Mucosa of rectum (tissue), 2 donors: ENCODE measurements around the gene SLC14A1.

Source experiments
- H3K27ac ChIP-seq, 2 donors: one replicate each; pipeline ENCODE4 v1.7.0; 2013; ENCODE audit warnings: inconsistent platforms in 2 of 2, low read depth in 2 of 2, low read length in 2 of 2
- H3K27me3 ChIP-seq, 2 donors: one replicate each; pipeline ENCODE4 v1.7.0; 2013; ENCODE audit warnings: low read length in 2 of 2; ENCODE audit not compliant: control insufficient read depth in 2 of 2, insufficient read depth in 2 of 2
- H3K36me3 ChIP-seq, 2 donors: one replicate each; pipeline ENCODE4 v1.7.0; 2013; ENCODE audit warnings: low read length in 2 of 2; ENCODE audit not compliant: control insufficient read depth in 2 of 2, insufficient read depth in 2 of 2
- H3K4me1 ChIP-seq, 2 donors: one replicate each; pipeline ENCODE4 v1.7.0; 2013; ENCODE audit warnings: low read length in 2 of 2, mild to moderate bottlenecking in 1 of 2; ENCODE audit not compliant: control insufficient read depth in 2 of 2, insufficient read depth in 2 of 2
- H3K4me3 ChIP-seq, 2 donors: one replicate each; pipeline ENCODE4 v1.7.0; 2013; ENCODE audit warnings: low read length in 2 of 2
- H3K9ac ChIP-seq, 2 donors: one replicate each; pipeline ENCODE4 v1.7.0; 2013; ENCODE audit warnings: low read length in 2 of 2, low read depth in 1 of 2, mild to moderate bottlenecking in 1 of 2
- H3K9me3 ChIP-seq, 2 donors: one replicate each; pipeline ENCODE4 v1.7.0; 2013; ENCODE audit warnings: low read length in 2 of 2; ENCODE audit not compliant: control insufficient read depth in 2 of 2
- donor health status: healthy.
- donor health status: Normal muscosa, but diverticular disease.

The SLC14A1 gene

GRCh38 chr18:45734505-45734904 lies 10.5 kb downstream of the SLC14A1 start:
- H3K4me1 ChIP-seq: no peaks in the 10 kb centered on the region
- H3K9ac ChIP-seq: no peak overlapping the region
- H3K36me3 ChIP-seq: no peaks in the 10 kb centered on the region
- H3K4me3 ChIP-seq: no peak overlapping the region
- H3K9me3 ChIP-seq: no peaks in the 10 kb centered on the region
- H3K27ac ChIP-seq: no peak overlapping the region
- no peaks in the 10 kb centered on the region for H3K27me3 ChIP-seq

- no peak overlapping the region for H3K27ac ChIP-seq
- no peaks in the 10 kb centered on the region for H3K27me3 ChIP-seq
- no peak overlapping the region for H3K4me3 ChIP-seq
- no peaks in the 10 kb centered on the region for H3K4me1 ChIP-seq
- H3K9ac ChIP-seq: no peak overlapping the region
- H3K9me3 ChIP-seq: no peaks in the 10 kb centered on the region
- H3K36me3 ChIP-seq: no peaks in the 10 kb centered on the region
These were observed 11.0 kb downstream of the SLC14A1 start for GRCh38 chr18:45734944-45735343.

GRCh38 chr18:45738660-45739059 lies 14.7 kb downstream of the SLC14A1 start:
- H3K36me3 ChIP-seq: no peaks in the 10 kb centered on the region
- no peaks in the 10 kb centered on the region for H3K27me3 ChIP-seq
- H3K4me3 ChIP-seq: no peak overlapping the region
- no peak overlapping the region for H3K27ac ChIP-seq
- no peaks in the 10 kb centered on the region for H3K9me3 ChIP-seq
- no peak overlapping the region for H3K9ac ChIP-seq
- no peaks in the 10 kb centered on the region for H3K4me1 ChIP-seq

GRCh38 chr18:45739268-45739667 lies 15.3 kb downstream of the SLC14A1 start:
- no peak overlapping the region for H3K9ac ChIP-seq
- H3K27ac ChIP-seq: no peak overlapping the region
- H3K4me1 ChIP-seq: no peaks in the 10 kb centered on the region
- H3K36me3 ChIP-seq: no peaks in the 10 kb centered on the region
- no peak overlapping the region for H3K4me3 ChIP-seq
- no peaks in the 10 kb centered on the region for H3K27me3 ChIP-seq
- H3K9me3 ChIP-seq: no peaks in the 10 kb centered on the region

- no peak overlapping the region for H3K4me3 ChIP-seq
- H3K27me3 ChIP-seq: no peaks in the 10 kb centered on the region
- no peaks in the 10 kb centered on the region for H3K9me3 ChIP-seq
- H3K27ac ChIP-seq: no peak overlapping the region
- H3K36me3 ChIP-seq: no peaks in the 10 kb centered on the region
- H3K9ac ChIP-seq: no peak overlapping the region
- no peaks in the 10 kb centered on the region for H3K4me1 ChIP-seq
These were observed 15.9 kb downstream of the SLC14A1 start for GRCh38 chr18:45739848-45740247.

- Histone ChIP-seq H3K4me1 (no peaks in the 10 kb centered on the region), H3K27ac (no peak overlapping the region), H3K36me3 (no peaks in the 10 kb centered on the region), H3K9me3 (no peaks in the 10 kb centered on the region), H3K27me3 (no peaks in the 10 kb centered on the region), H3K9ac (no peak overlapping the region), H3K4me3 (no peak overlapping the region)
These were observed 17.1 kb downstream of the SLC14A1 start for GRCh38 chr18:45741056-45741455.

GRCh38 chr18:45745817-45746461 lies 22.0 kb downstream of the SLC14A1 start:
- Histone ChIP-seq H3K27ac (peak overlapping the region; percentile 2 to 72), H3K4me3 (no peak overlapping the region), H3K4me1 (no peaks in the 10 kb centered on the region), H3K9me3 (no peaks in the 10 kb centered on the region), H3K27me3 (no peaks in the 10 kb centered on the region), H3K36me3 (no peaks in the 10 kb centered on the region), H3K9ac (no peak overlapping the region)

GRCh38 chr18:45748501-45748900 lies 24.5 kb downstream of the SLC14A1 start:
- no peaks in the 10 kb centered on the region for H3K36me3 ChIP-seq
- H3K4me1 ChIP-seq: no peaks in the 10 kb centered on the region
- H3K4me3 ChIP-seq: no peak overlapping the region
- no peak overlapping the region for H3K27ac ChIP-seq
- H3K9me3 ChIP-seq: no peaks in the 10 kb centered on the region
- H3K27me3 ChIP-seq: no peaks in the 10 kb centered on the region
- H3K9ac ChIP-seq: no peak overlapping the region

GRCh38 chr18:45749918-45750689 lies 26.1 kb downstream of the SLC14A1 start:
- H3K27me3 ChIP-seq: no peaks in the 10 kb centered on the region
- no peak overlapping the region for H3K4me3 ChIP-seq
- no peaks in the 10 kb centered on the region for H3K4me1 ChIP-seq
- H3K27ac ChIP-seq: no peak overlapping the region
- H3K36me3 ChIP-seq: no peaks in the 10 kb centered on the region
- no peak overlapping the region for H3K9ac ChIP-seq
- no peaks in the 10 kb centered on the region for H3K9me3 ChIP-seq

- Histone ChIP-seq H3K27ac (no peak overlapping the region), H3K9ac (no peak overlapping the region), H3K4me1 (no peaks in the 10 kb centered on the region), H3K36me3 (no peaks in the 10 kb centered on the region), H3K9me3 (no peaks in the 10 kb centered on the region), H3K27me3 (no peaks in the 10 kb centered on the region), H3K4me3 (no peak overlapping the region)
These were observed 27.8 kb downstream of the SLC14A1 start for GRCh38 chr18:45751766-45752165.
